ENCODE data around the gene ZNF79.

ZNF79 gene

GRCh38 chr9:127423934-127424675, at the start of gene ZNF79:
TSS of gene ZNF79 (plus strand) at chr9:127424382. CDS start at chr9:127424788, 406 bp downstream.
- DNase-seq, result peak; percentile 95

GRCh38 chr9:127380479-127380878, 43.7 kb upstream of the ZNF79 start:
- DNase-seq, result no peak

GRCh38 chr9:127382541-127382940, 41.6 kb upstream of the ZNF79 start:
- no peak for DNase-seq

GRCh38 chr9:127384016-127384730, 40.0 kb upstream of the ZNF79 start:
- no peak for DNase-seq

- no peak for DNase-seq
Measured at GRCh38 chr9:127384901-127385300, 39.3 kb upstream of the ZNF79 start.

GRCh38 chr9:127386249-127386648, 37.9 kb upstream of the ZNF79 start:
- no peak for DNase-seq

- DNase-seq, result no peak
Measured at GRCh38 chr9:127386981-127387380, 37.2 kb upstream of the ZNF79 start.

- no peak for DNase-seq
Measured at GRCh38 chr9:127388037-127388855, 35.9 kb upstream of the ZNF79 start.

GRCh38 chr9:127388856-127389238, 35.3 kb upstream of the ZNF79 start:
- no peak for DNase-seq

GRCh38 chr9:127389381-127390247, 34.6 kb upstream of the ZNF79 start:
- DNase-seq, result no peak

GRCh38 chr9:127390248-127390545, 34.0 kb upstream of the ZNF79 start:
- DNase-seq, result no peak

GRCh38 chr9:127390563-127390962, 33.6 kb upstream of the ZNF79 start:
- DNase-seq, result no peak

- no peak for DNase-seq
Measured at GRCh38 chr9:127392166-127392565, 32.0 kb upstream of the ZNF79 start.

- no peak for DNase-seq
Measured at GRCh38 chr9:127392976-127393375, 31.2 kb upstream of the ZNF79 start.

- no peak for DNase-seq
Measured at GRCh38 chr9:127393645-127394044, 30.5 kb upstream of the ZNF79 start.

GRCh38 chr9:127395497-127396252, 28.5 kb upstream of the ZNF79 start:
- DNase-seq, result no peak

- no peak for DNase-seq
Measured at GRCh38 chr9:127396253-127396807, 27.9 kb upstream of the ZNF79 start.

GRCh38 chr9:127396808-127397645, 27.2 kb upstream of the ZNF79 start, which contains the start of gene SLC2A8:
TSS of gene SLC2A8 (plus strand) at chr9:127397169. CDS start at chr9:127397231, 62 bp downstream.
- DNase-seq, result peak; percentile 100

GRCh38 chr9:127397646-127398274, 26.4 kb upstream of the ZNF79 start:
- DNase-seq, result peak; percentile 59

GRCh38 chr9:127398275-127398647, 25.9 kb upstream of the ZNF79 start:
- DNase-seq, result no peak
